ENCODE measurements around the gene RASGRP2.
"Not testable (repeated sequence)": the region's sequence is repeated elsewhere in the genome, so short reads cannot be mapped to it uniquely, and the experiment has no call there.

Gene RASGRP2

GRCh38 chr11:64720640-64721358 is 23.1 kb downstream of the RASGRP2 start:
- DNase-seq (ENCODE audit: low read depth in 2 of 2): no peak

- DNase-seq (ENCODE audit: low read depth in 2 of 2): no peak
Measured at GRCh38 chr11:64720167-64720566, 23.8 kb downstream of the RASGRP2 start.

GRCh38 chr11:64719406-64719805 is 24.5 kb downstream of the RASGRP2 start:
- no peak for DNase-seq (ENCODE audit: low read depth in 2 of 2)

GRCh38 chr11:64718780-64719124 is 25.2 kb downstream of the RASGRP2 start:
- no peak for DNase-seq (ENCODE audit: low read depth in 2 of 2)

- no peak for DNase-seq (ENCODE audit: low read depth in 2 of 2)
Measured at GRCh38 chr11:64718084-64718779, 25.7 kb downstream of the RASGRP2 start.

- DNase-seq (ENCODE audit: low read depth in 2 of 2): no peak
Measured at GRCh38 chr11:64717268-64717578, 26.7 kb downstream of the RASGRP2 start.

- DNase-seq (ENCODE audit: low read depth in 2 of 2): no peak
Measured at GRCh38 chr11:64716473-64717267, 27.3 kb downstream of the RASGRP2 start.

GRCh38 chr11:64715756-64716472 is 28.0 kb downstream of the RASGRP2 start:
- DNase-seq (ENCODE audit: low read depth in 2 of 2): no peak

GRCh38 chr11:64715110-64715509 is 28.8 kb downstream of the RASGRP2 start:
- no peak for DNase-seq (ENCODE audit: low read depth in 2 of 2)

- no peak for DNase-seq (ENCODE audit: low read depth in 2 of 2)
Measured at GRCh38 chr11:64714666-64715065, 29.3 kb downstream of the RASGRP2 start.

GRCh38 chr11:64713781-64714363 is 30.1 kb downstream of the RASGRP2 start:
- DNase-seq (ENCODE audit: low read depth in 2 of 2): no peak

- no peak for DNase-seq (ENCODE audit: low read depth in 2 of 2)
Measured at GRCh38 chr11:64713016-64713707, 30.8 kb downstream of the RASGRP2 start.

- DNase-seq (ENCODE audit: low read depth in 2 of 2): no peak
Measured at GRCh38 chr11:64712430-64713015, 31.4 kb downstream of the RASGRP2 start.

- no peak for DNase-seq (ENCODE audit: low read depth in 2 of 2)
Measured at GRCh38 chr11:64711956-64712362, 32.0 kb downstream of the RASGRP2 start.

- DNase-seq (ENCODE audit: low read depth in 2 of 2): no peak
Measured at GRCh38 chr11:64711138-64711955, 32.6 kb downstream of the RASGRP2 start.

- DNase-seq (ENCODE audit: low read depth in 2 of 2): no peak
Measured at GRCh38 chr11:64710418-64711137, 33.4 kb downstream of the RASGRP2 start.

- no peak for DNase-seq (ENCODE audit: low read depth in 2 of 2)
Measured at GRCh38 chr11:64705501-64705900, 38.4 kb downstream of the RASGRP2 start.

GRCh38 chr11:64703048-64703447 is 40.9 kb downstream of the RASGRP2 start:
- DNase-seq (ENCODE audit: low read depth in 2 of 2): no peak

GRCh38 chr11:64701956-64702355 is 42.0 kb downstream of the RASGRP2 start:
- not testable (repeated sequence) for DNase-seq (ENCODE audit: low read depth in 2 of 2)
